HepG2 (cell line): ENCODE measurements around the gene C1QB. TPM values are rescaled to one million over a fixed set of nuclear protein-coding genes. Genes with fewer than 3 reads are reported as not detected.
"Not testable (repeated sequence)": the region's sequence is repeated elsewhere in the genome, so short reads cannot be mapped to it uniquely, and the experiment has no call there.

ENCODE experiments used
- ATAC-seq: fragments of 200-7000 bp; cut with Tn5 transposase; 3 replicates; pipeline ENCODE4 v1.9.1; 2020; ENCODE audit warnings: mild to moderate bottlenecking, moderate library complexity
- BruUV-seq: library from RNA; stranded (reverse); fragments of 400-500 nt; replicated peaks from 2 replicates; lab custom pipeline; 2021; lab: Mats Ljungman, UMichigan
- CTCF ChIA-PET: fragments of 300-600 bp; formaldehyde crosslinking; extraction: SDS; loops from one replicate; lab custom pipeline; 2021; ENCODE audit warnings: low total read pairs, inconsistent platforms, low intra/inter-chr PET ratio; lab: Yijun Ruan, JAX
- POLR2A ChIA-PET: fragments of 350-600 bp; sonication (Branson Sonifier 250); formaldehyde crosslinking; loops from one replicate; lab custom pipeline; 2020; ENCODE audit warnings: antibody characterized with exemption, inconsistent platforms; lab: Yijun Ruan, JAX
- DNase-seq: peaks from one replicate; pipeline ENCODE4 v3.0.0-alpha.2; 2015; ENCODE audit warnings: low spot score
- FAIRE-seq: peaks from 3 replicates; lab custom pipeline; 2011; peaks lifted over from hg19 to GRCh38; lab: Jason Lieb, UNC
- H2AFZ ChIP-seq: one replicate; pipeline ENCODE4 v1.6.1; 2011; ENCODE audit warnings: low read length, inconsistent platforms
- H3K27ac ChIP-seq: fragments of 300-600 bp; 3 replicates; pipeline ENCODE4 v1.8.0; 2011; ENCODE audit warnings: mixed run types, mild to moderate bottlenecking, mixed read lengths, low read length, inconsistent platforms; ENCODE audit not compliant: insufficient read depth; ENCODE audit errors: extremely low read length
- H3K27me3 ChIP-seq, 2 experiments: fragments of 200-600 bp in 1 of 2; 2 replicates in 1 of 2; 3 replicates in 1 of 2; pipeline versions ENCODE4 v1.6.0 to v1.8.0; 2011; ENCODE audit warnings: low read length in 2 of 2, mild to moderate bottlenecking in 2 of 2, moderate library complexity in 2 of 2, inconsistent platforms in 1 of 2; ENCODE audit not compliant: insufficient read depth in 2 of 2, control insufficient read depth in 1 of 2
- H3K36me3 ChIP-seq, 2 experiments: fragments of 200-600 bp in 1 of 2; replicated peaks in 1 of 2; 2 replicates in 1 of 2; 3 replicates in 1 of 2; pipeline versions ENCODE4 v1.5.1 to v1.8.0; 2011; ENCODE audit warnings: low read length in 2 of 2, inconsistent platforms in 1 of 2; ENCODE audit not compliant: insufficient read depth in 2 of 2, control insufficient read depth in 1 of 2
- H3K4me1 ChIP-seq: 2 replicates; pipeline ENCODE4 v1.5.1; 2012; ENCODE audit warnings: low read length, inconsistent platforms; ENCODE audit not compliant: insufficient read depth
- H3K4me2 ChIP-seq: 2 replicates; pipeline ENCODE4 v1.6.0; 2011; ENCODE audit warnings: low read depth, low read length, inconsistent platforms
- H3K4me3 ChIP-seq, 3 experiments: fragments of 200-600 bp in 1 of 3; sonication (generic), shearing (Covaris generic) in 1 of 3; replicated peaks in 1 of 3; 2 replicates each; pipeline ENCODE4 v1.5.1; 2011 to 2016; ENCODE audit warnings: low read length in 3 of 3, inconsistent platforms in 2 of 3, low read depth in 2 of 3, mild to moderate bottlenecking in 2 of 3, control low read depth in 1 of 3, mixed read lengths in 1 of 3; ENCODE audit not compliant: insufficient read depth in 1 of 3
- H3K79me2 ChIP-seq: one replicate; pipeline ENCODE4 v1.6.1; 2011; ENCODE audit warnings: low read length, inconsistent platforms; ENCODE audit not compliant: insufficient read depth
- H3K9ac ChIP-seq: 2 replicates; pipeline ENCODE4 v1.6.0; 2011; ENCODE audit warnings: mild to moderate bottlenecking, low read depth, low read length, inconsistent platforms; ENCODE audit not compliant: insufficient read depth
- H3K9me3 ChIP-seq: 2 replicates; pipeline ENCODE4 v1.5.1; 2012; ENCODE audit warnings: mild to moderate bottlenecking, low read length
- H4K20me1 ChIP-seq: 2 replicates; pipeline ENCODE4 v1.6.0; 2011; ENCODE audit warnings: inconsistent platforms, mild to moderate bottlenecking, low read length, moderate library complexity; ENCODE audit not compliant: insufficient read depth
- CEBPB ChIP-seq: IDR thresholded peaks from 2 replicates; pipeline ENCODE4 v1.6.1; 2011; ENCODE audit warnings: low read depth, low read length, improper control_type of control experiment, borderline replicate concordance
- SRSF9 ChIP-seq: fragments of 200-400 bp; formaldehyde crosslinking; IDR thresholded peaks from 2 replicates; pipeline ENCODE4 v1.6.1; 2018; ENCODE audit warnings: borderline replicate concordance, mild to moderate bottlenecking, low read depth, low read length; ENCODE audit not compliant: insufficient read depth, poor library complexity, severe bottlenecking
- ZNF121 ChIP-seq: sonication (generic); formaldehyde crosslinking; IDR thresholded peaks from 2 replicates; pipeline ENCODE4 v1.5.0; 2020; ENCODE audit warnings: mild to moderate bottlenecking, missing genetic modification reagents
- ZNF605 ChIP-seq: sonication (generic); formaldehyde crosslinking; IDR thresholded peaks from 2 replicates; pipeline ENCODE4 v1.8.0; 2022; ENCODE audit warnings: mild to moderate bottlenecking, missing genetic modification reagents
- WGBS: methylation state at CpG from one replicate; pipeline ENCODE4 v1.1.6; 2017; ENCODE audit warnings: low lambda C conversion rate; 5-methylcytosine and 5-hydroxymethylcytosine counted together
- in situ Hi-C: cut with HindIII; loops from 2 replicates; pipeline ENCODE4 v1.10.0; 2017; ENCODE audit warnings: low pct_unique_long_range_greater_than_20kb; ENCODE audit not compliant: extremely low pct_ligation_motif_present
- intact Hi-C: fragments of 100-400 bp; cut with micrococcal nuclease; formaldehyde crosslinking; loops from one replicate; pipeline ENCODE4 v1.10.0; 2022; ENCODE audit not compliant: unreplicated experiment
- polyA plus RNA-seq, 8 experiments: library from polyadenylated mRNA; depleted of rRNA in 3 of 8; stranded (reverse) in 7 of 8; unstranded in 1 of 8; fragments of >200 nt; fragmentation: Illumina TruSeq in 4 of 8; extraction: Trizol in 4 of 8; gene quantifications; 2 replicates each; pipeline versions ENCODE4 v1.2.1 to v1.2.3, GENCODE V29; 2011 to 2016; ENCODE audit warnings: low read depth in 4 of 8, missing spikeins in 1 of 8, mixed read lengths in 1 of 8; ENCODE audit not compliant: insufficient read depth in 1 of 8
- total RNA-seq, 5 experiments: library from RNA; depleted of rRNA; stranded (reverse); fragments of >200 nt; fragmentation: Illumina TruSeq; extraction: Trizol; gene quantifications; 2 replicates each; pipeline ENCODE4 v1.2.3, GENCODE V29; 2016; ENCODE audit warnings: low read depth in 1 of 5
- TF ChIP-seq, protein P1 (sequence below): IDR thresholded peaks from 2 replicates; pipeline ENCODE4 v1.6.1; 2016; ENCODE audit warnings: low read depth, control low read depth
- TF ChIP-seq, protein P2 (sequence below): sonication (generic); formaldehyde crosslinking; IDR thresholded peaks from 2 replicates; pipeline ENCODE4 v1.4.0; 2020; ENCODE audit warnings: missing genetic modification reagents, low read depth, mild to moderate bottlenecking, borderline replicate concordance
- TF ChIP-seq, protein P3 (sequence below): sonication (generic); formaldehyde crosslinking; IDR thresholded peaks from 2 replicates; pipeline ENCODE4 v1.4.0; 2020; ENCODE audit warnings: missing genetic modification reagents
- TF ChIP-seq, protein P4 (sequence below): sonication (generic); formaldehyde crosslinking; IDR thresholded peaks from 2 replicates; pipeline ENCODE4 v1.4.0; 2020; ENCODE audit warnings: mild to moderate bottlenecking, missing genetic modification reagents, borderline replicate concordance

The C1QB gene
- total and polyA plus RNA-seq, 2 of the 13 experiments (the other 11 are each of a cell fraction or from before 2014, with no cell fraction given), result not detected

DNA sequence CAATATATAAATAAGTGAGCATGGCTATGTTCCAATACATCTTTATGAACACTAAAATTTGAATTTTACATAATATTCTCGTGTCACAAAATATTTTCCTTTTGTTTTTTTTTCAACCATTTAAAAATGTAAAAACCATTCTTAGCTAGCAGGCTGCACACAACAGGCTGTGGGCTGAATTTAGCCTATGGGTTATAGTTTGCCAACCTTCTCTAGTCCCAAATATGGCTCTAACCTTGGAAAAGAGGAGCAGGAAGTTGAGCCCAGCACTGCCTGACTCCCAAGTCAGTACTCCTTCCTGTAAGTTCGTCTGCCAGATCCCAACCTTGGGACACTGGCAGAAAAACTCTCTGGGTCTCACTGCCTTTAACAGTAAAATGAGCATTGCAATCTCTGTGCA lies 13.4 kb downstream of the C1QB start (continued):
- TF ChIP-seq SRSF9 (no peak), ZNF605 (CRISPR knock-in tag) (no peak), CEBPB (no peak), ZNF121 (no peak)
- TF ChIP-seq, protein P1, sequence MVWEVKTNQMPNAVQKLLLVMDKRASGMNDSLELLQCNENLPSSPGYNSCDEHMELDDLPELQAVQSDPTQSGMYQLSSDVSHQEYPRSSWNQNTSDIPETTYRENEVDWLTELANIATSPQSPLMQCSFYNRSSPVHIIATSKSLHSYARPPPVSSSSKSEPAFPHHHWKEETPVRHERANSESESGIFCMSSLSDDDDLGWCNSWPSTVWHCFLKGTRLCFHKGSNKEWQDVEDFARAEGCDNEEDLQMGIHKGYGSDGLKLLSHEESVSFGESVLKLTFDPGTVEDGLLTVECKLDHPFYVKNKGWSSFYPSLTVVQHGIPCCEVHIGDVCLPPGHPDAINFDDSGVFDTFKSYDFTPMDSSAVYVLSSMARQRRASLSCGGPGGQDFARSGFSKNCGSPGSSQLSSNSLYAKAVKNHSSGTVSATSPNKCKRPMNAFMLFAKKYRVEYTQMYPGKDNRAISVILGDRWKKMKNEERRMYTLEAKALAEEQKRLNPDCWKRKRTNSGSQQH (CRISPR knock-in tag), result no peak
- TF ChIP-seq, protein P2, sequence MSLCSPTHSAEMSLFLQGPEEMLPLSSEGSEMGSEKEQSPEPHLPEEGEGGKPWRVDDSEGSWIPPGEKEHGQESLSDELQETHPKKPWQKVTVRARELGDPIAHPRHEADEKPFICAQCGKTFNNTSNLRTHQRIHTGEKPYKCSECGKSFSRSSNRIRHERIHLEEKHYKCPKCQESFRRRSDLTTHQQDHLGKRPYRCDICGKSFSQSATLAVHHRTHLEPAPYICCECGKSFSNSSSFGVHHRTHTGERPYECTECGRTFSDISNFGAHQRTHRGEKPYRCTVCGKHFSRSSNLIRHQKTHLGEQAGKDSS (CRISPR knock-in tag), result no peak
- TF ChIP-seq, protein P3, sequence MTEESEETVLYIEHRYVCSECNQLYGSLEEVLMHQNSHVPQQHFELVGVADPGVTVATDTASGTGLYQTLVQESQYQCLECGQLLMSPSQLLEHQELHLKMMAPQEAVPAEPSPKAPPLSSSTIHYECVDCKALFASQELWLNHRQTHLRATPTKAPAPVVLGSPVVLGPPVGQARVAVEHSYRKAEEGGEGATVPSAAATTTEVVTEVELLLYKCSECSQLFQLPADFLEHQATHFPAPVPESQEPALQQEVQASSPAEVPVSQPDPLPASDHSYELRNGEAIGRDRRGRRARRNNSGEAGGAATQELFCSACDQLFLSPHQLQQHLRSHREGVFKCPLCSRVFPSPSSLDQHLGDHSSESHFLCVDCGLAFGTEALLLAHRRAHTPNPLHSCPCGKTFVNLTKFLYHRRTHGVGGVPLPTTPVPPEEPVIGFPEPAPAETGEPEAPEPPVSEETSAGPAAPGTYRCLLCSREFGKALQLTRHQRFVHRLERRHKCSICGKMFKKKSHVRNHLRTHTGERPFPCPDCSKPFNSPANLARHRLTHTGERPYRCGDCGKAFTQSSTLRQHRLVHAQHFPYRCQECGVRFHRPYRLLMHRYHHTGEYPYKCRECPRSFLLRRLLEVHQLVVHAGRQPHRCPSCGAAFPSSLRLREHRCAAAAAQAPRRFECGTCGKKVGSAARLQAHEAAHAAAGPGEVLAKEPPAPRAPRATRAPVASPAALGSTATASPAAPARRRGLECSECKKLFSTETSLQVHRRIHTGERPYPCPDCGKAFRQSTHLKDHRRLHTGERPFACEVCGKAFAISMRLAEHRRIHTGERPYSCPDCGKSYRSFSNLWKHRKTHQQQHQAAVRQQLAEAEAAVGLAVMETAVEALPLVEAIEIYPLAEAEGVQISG (CRISPR knock-in tag), result no peak
- TF ChIP-seq, protein P4, sequence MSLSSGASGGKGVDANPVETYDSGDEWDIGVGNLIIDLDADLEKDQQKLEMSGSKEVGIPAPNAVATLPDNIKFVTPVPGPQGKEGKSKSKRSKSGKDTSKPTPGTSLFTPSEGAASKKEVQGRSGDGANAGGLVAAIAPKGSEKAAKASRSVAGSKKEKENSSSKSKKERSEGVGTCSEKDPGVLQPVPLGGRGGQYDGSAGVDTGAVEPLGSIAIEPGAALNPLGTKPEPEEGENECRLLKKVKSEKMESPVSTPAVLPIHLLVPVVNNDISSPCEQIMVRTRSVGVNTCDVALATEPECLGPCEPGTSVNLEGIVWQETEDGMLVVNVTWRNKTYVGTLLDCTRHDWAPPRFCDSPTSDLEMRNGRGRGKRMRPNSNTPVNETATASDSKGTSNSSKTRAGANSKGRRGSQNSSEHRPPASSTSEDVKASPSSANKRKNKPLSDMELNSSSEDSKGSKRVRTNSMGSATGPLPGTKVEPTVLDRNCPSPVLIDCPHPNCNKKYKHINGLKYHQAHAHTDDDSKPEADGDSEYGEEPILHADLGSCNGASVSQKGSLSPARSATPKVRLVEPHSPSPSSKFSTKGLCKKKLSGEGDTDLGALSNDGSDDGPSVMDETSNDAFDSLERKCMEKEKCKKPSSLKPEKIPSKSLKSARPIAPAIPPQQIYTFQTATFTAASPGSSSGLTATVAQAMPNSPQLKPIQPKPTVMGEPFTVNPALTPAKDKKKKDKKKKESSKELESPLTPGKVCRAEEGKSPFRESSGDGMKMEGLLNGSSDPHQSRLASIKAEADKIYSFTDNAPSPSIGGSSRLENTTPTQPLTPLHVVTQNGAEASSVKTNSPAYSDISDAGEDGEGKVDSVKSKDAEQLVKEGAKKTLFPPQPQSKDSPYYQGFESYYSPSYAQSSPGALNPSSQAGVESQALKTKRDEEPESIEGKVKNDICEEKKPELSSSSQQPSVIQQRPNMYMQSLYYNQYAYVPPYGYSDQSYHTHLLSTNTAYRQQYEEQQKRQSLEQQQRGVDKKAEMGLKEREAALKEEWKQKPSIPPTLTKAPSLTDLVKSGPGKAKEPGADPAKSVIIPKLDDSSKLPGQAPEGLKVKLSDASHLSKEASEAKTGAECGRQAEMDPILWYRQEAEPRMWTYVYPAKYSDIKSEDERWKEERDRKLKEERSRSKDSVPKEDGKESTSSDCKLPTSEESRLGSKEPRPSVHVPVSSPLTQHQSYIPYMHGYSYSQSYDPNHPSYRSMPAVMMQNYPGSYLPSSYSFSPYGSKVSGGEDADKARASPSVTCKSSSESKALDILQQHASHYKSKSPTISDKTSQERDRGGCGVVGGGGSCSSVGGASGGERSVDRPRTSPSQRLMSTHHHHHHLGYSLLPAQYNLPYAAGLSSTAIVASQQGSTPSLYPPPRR (CRISPR knock-in tag), result no peak

DNA sequence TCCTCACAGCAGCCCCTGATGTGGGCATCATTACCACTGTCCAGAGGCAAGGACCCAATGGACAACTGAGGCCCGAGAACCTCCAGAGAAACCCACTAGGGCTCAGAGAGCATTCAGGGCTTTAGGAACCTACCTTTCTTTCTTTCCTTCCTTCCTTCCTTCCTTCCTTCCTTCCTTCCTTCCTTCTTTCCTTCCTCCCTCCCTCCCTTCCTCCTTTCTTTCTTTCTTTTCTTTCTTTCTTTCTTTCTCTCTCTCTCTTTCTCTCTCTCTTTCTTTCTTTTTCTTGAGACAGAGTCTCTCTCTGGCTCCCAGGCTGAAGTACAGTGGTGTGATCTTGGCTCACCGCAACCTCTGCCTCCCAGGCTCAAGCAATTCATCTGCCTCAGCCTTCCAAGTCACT lies 15.8 kb downstream of the C1QB start:
- intact Hi-C loops, H3K9me3 ChIP-seq, FAIRE-seq, BruUV-seq, H3K79me2 ChIP-seq, H3K4me2 ChIP-seq, H2AFZ ChIP-seq, H3K27ac ChIP-seq, H3K27me3 ChIP-seq, POLR2A ChIA-PET, H3K4me3 ChIP-seq, H4K20me1 ChIP-seq, DNase-seq, H3K9ac ChIP-seq, in situ Hi-C loops, ATAC-seq, CTCF ChIA-PET, H3K36me3 ChIP-seq, H3K4me1 ChIP-seq: not testable (repeated sequence)
- WGBS, result 14% methylated on average over 2 of the region's 2 CpGs
